Measurements from ENCODE around the gene BCKDHA.
"Not testable (repeated sequence)": the region's sequence is repeated elsewhere in the genome, so short reads cannot be mapped to it uniquely, and the experiment has no call there.

DNA sequence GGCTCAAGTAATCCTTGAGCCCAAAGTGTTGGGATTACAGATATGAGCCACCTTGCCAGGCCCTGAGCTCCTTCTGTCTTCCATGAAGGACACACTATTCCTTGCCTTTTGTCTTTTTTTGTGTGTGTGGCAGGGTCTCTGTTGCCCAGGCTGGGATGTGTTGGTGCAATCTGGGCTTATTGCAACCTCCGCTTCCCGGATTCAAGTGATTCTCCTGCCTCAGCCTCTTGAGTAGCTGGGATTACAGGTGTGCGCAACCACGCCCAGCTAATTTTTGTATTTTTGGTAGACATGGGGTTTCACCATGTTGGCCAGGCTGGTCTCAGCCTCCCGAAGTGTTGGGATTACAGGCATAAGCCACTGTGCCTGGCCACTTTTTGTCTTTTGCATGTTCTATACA is 11.2 kb downstream of the BCKDHA start:
- TF ChIP-seq ELF4 (IDR thresholded peaks at IDR 0.05); SUZ12 (IDR thresholded peaks at IDR 0.05); FOXM1 (IDR thresholded peaks at IDR 0.05; ENCODE audit: borderline replicate concordance): not testable (repeated sequence)
